SJSA1 (cell line): ENCODE measurements around the gene NET1. TPM values are rescaled to one million over a fixed set of nuclear protein-coding genes. Genes with fewer than 3 reads are reported as not detected.

ENCODE experiments used
- DNase-seq, 2 experiments: peaks; one replicate each; pipeline ENCODE4 v3.0.0-alpha.2; 2015 to 2020; ENCODE audit warnings: low spot score in 2 of 2, low read depth in 1 of 2
- H3K27ac ChIP-seq: fragments of 250-450 bp; sonication (Bioruptor Pico); 2 replicates; pipeline ENCODE4 v1.5.1; 2020; ENCODE audit warnings: mild to moderate bottlenecking, moderate library complexity
- H3K27me3 ChIP-seq: fragments of 250-450 bp; sonication (Bioruptor Pico); replicated peaks from 2 replicates; pipeline ENCODE4 v1.5.1; 2020; ENCODE audit warnings: mild to moderate bottlenecking, moderate library complexity
- H3K36me3 ChIP-seq: fragments of 250-450 bp; sonication (Bioruptor Pico); 2 replicates; pipeline ENCODE4 v1.5.1; 2020; ENCODE audit warnings: mild to moderate bottlenecking
- H3K4me1 ChIP-seq: fragments of 250-450 bp; sonication (Bioruptor Pico); replicated peaks from 2 replicates; pipeline ENCODE4 v1.6.1; 2021; ENCODE audit warnings: mild to moderate bottlenecking
- H3K4me3 ChIP-seq: fragments of 250-450 bp; sonication (Bioruptor Pico); 2 replicates; pipeline ENCODE4 v1.5.1; 2020; ENCODE audit warnings: mild to moderate bottlenecking
- H3K9me3 ChIP-seq: fragments of 250-450 bp; sonication (Bioruptor Pico); replicated peaks from 2 replicates; pipeline ENCODE4 v1.5.1; 2020; ENCODE audit warnings: mild to moderate bottlenecking
- total RNA-seq: library from RNA; depleted of rRNA; stranded (reverse); fragments of >200 nt; shearing (Covaris generic); gene quantifications from 2 replicates; pipeline ENCODE4 v1.2.3, GENCODE V29; 2014

Gene NET1
- total RNA-seq, 1 experiment from 2014 or later, result 52.4 TPM

DNA sequence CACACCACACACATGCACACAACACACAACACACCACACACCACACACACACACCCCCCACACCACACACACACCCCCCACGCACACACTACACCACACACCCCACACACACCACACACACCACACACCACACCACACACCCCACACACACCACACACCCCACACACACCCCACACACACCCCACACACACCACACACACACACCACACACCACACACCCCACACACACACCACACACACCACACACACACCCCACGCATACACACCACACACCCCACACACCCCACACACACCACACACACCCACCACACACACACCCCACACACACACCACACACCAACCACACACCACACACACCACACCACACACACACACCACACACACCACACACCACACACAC is 31.2 kb upstream of the NET1 start:
- H3K4me1 ChIP-seq, result no peaks in the 10 kb centered on the region
- no peak overlapping the region for H3K4me3 ChIP-seq
- H3K9me3 ChIP-seq, result no peaks in the 10 kb centered on the region

DNA sequence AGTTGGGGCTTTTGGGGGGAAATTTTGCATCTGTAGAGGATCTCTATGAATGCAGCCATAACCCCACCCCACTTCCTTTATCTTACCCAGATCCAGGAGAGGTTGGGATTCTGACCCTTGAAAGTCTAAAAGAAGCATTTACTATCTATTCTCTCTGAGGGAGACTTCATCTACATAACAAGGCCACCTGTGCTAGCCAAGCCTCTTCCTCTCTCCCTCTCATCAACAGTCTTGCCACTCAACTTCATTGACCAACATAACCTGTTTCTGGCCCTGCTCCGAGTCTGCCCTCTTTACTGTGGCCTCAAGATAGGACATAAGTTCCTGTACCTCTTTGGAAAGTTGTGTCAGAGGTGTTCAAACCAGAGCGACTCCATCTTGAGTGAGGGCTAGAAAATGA is 27.1 kb upstream of the NET1 start:
- 0 out of 2 replicates have a peak, but pooled peaks cover 2% of the 10 kb centered on the region for H3K9me3 ChIP-seq
- H3K27ac ChIP-seq, result no peak overlapping the region
- H3K27me3 ChIP-seq, result no peaks in the 10 kb centered on the region
- H3K4me1 ChIP-seq, result no peaks in the 10 kb centered on the region
- no peak overlapping the region for H3K4me3 ChIP-seq
- no peak for DNase-seq
- no peaks in the 10 kb centered on the region for H3K36me3 ChIP-seq

More for the DNA sequence above, 31.2 kb upstream of the NET1 start:
- Histone ChIP-seq H3K27me3 (no peaks in the 10 kb centered on the region), H3K27ac (no peak overlapping the region), H3K36me3 (no peaks in the 10 kb centered on the region)
- DNase-seq, result no peak

DNA sequence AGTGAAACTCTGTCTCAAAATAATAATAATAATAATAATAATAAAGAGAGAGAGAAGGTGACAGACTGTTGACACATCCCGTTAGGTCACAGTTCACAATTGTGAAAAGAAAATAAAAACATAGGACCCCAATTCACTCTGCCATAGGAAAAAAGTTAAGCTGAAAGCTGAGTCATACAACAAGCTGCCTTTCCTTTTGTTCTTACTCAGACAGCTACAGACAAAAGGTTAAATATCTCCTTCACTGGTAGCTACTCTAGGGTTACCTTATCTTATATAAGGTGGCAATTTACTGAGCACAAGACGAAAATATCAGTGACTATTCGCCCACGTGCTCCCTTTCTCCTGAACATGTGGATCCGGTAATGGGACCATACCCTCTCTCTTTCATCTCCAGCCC is 25.2 kb upstream of the NET1 start:
- H3K27me3 ChIP-seq, result no peaks in the 10 kb centered on the region
- DNase-seq, result no peak
- no peaks in the 10 kb centered on the region for H3K4me1 ChIP-seq
- no peaks in the 10 kb centered on the region for H3K36me3 ChIP-seq
- no peak overlapping the region for H3K4me3 ChIP-seq
- 0 out of 2 replicates have a peak, but pooled peaks cover 6% of the 10 kb centered on the region for H3K9me3 ChIP-seq
- no peak overlapping the region for H3K27ac ChIP-seq

DNA sequence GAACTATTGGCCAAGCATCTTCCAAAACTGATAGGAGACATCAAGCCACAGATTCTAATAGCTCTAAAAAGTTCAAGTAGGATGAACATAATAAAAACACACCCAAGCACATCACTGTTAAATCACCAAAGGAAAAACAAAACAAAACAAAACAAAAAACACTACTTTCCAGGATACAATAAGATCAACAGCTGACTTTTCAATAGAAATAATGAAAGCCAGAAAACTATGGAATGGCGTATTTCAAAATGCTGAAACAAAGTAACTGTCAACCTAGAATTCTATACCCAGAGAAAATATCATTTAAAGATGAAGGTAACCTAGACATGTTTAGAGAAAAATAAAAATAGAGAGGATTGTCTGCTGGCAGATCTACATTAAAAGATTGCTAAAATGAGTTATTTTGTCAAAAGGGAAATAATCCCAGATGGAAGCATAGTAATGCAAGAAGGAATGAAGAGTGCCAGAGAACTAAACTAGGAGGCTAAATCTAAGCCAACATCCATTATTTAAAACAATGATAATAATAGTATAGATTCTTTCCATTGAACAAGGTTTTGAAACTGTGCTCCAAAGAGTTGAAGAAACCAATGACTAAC is 21.7 kb upstream of the NET1 start:
- no peaks in the 10 kb centered on the region for H3K36me3 ChIP-seq
- 0 out of 2 replicates have a peak, but pooled peaks cover 6% of the 10 kb centered on the region for H3K9me3 ChIP-seq
- no peak overlapping the region for H3K27ac ChIP-seq
- no peak for DNase-seq
- H3K4me3 ChIP-seq, result no peak overlapping the region
- H3K4me1 ChIP-seq, result no peaks in the 10 kb centered on the region
- no peaks in the 10 kb centered on the region for H3K27me3 ChIP-seq

DNA sequence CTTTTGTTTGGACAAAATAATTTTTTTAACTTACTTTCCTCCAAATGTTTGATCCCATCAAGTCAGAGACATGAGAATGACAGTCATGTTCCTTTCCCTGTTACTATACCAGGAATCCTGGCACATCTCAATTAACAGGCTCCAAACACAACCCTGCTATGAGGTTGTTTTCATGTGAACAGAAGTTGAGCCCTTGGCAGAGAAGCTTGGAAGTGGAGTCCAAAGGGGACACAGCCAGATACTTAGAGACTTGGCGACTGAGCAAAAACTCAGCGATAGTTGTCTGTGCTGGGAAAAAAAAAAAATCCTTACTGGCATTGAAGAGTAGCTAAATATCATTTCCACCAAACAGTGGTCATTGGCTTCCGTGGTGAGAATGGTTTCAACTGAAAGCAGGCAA is 20.6 kb upstream of the NET1 start:
- Histone ChIP-seq H3K4me1 (no peaks in the 10 kb centered on the region), H3K36me3 (no peaks in the 10 kb centered on the region), H3K9me3 (0 out of 2 replicates have a peak, but pooled peaks cover 6% of the 10 kb centered on the region), H3K4me3 (no peak overlapping the region), H3K27ac (no peak overlapping the region), H3K27me3 (no peaks in the 10 kb centered on the region)
- DNase-seq, result no peak

DNA sequence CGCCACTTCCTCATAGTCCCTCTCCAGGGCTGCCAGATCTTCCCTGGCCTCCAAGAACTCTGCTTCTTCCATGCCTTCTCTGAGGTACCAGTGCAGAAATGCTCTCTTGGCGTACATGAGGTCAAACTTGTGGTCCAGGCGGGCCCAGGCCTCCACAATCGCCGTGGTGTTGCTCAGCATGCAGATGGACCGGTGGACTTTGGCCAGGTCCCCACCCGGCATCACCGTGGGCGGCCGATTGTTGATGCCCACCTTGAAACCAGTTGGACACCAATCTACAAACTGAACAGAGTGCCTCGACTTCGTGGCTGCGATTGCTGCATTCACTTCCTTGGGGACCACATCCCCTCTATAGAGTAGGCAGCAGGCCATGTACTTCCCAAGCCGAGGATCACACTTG is 18.8 kb upstream of the NET1 start:
- Histone ChIP-seq H3K4me3 (no peak overlapping the region), H3K9me3 (0 out of 2 replicates have a peak, but pooled peaks cover 6% of the 10 kb centered on the region), H3K27me3 (no peaks in the 10 kb centered on the region), H3K27ac (no peak overlapping the region), H3K36me3 (no peaks in the 10 kb centered on the region), H3K4me1 (no peaks in the 10 kb centered on the region)
- no peak for DNase-seq

DNA sequence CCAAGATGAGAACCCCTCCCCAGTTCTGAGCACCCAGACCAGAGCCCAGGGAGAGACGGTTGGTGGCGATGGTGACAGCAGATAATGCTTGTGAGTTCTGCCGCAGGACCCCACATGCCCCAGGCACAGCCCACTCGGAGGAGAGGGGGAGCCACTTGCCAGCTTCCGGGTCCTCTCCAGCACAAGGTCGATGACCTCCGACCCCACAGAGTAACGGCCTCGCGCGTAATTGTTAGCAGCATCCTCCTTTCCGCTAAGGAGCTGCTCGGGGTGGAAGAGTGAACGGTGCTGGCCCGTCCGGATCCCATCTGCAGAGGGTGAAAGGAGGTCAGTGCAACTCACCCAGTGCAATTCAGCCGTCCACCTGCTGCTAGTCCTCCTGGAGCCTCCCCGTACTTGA is 17.2 kb upstream of the NET1 start:
- Histone ChIP-seq H3K36me3 (no peaks in the 10 kb centered on the region), H3K27me3 (no peaks in the 10 kb centered on the region), H3K9me3 (0 out of 2 replicates have a peak, but pooled peaks cover 4% of the 10 kb centered on the region), H3K4me3 (no peak overlapping the region), H3K27ac (no peak overlapping the region), H3K4me1 (no peaks in the 10 kb centered on the region)
- no peak for DNase-seq

DNA sequence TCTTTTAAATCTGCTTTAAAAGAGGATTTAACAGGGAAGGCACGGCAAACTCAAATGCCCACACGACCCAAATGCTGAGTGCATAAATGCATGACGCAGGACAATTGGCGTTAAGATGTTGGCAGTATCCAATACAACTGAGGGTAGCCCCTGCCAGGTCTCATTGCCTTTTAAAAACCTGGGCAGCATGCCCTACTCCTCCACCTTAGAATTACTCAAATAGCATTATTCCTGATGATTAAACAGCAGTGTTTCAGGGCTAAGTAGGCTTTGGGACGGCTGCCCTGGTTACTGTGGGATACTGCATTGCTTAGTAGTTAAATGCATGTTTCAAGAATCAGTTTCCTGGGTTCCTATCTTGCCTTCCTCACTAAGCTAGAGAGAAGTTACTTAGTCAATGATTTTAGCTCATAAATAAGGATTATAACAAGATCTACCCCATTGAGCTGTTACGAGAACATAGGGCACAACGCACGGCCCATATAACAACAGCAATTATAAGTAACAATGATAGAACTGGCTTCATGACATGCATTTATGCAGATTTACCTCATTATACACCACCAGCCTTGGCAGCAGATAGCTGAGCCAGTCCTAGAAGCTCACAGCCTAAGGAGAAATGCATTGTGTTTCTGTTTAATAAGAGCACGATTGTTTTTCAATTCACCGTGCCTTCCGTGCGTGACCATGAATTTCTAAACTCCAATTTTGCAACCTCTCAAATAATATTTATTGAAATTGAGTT is 15.6 kb upstream of the NET1 start:
- Histone ChIP-seq H3K4me1 (no peaks in the 10 kb centered on the region), H3K27ac (no peak overlapping the region), H3K9me3 (no peaks in the 10 kb centered on the region), H3K4me3 (no peak overlapping the region), H3K27me3 (no peaks in the 10 kb centered on the region), H3K36me3 (no peaks in the 10 kb centered on the region)
- DNase-seq, result no peak

DNA sequence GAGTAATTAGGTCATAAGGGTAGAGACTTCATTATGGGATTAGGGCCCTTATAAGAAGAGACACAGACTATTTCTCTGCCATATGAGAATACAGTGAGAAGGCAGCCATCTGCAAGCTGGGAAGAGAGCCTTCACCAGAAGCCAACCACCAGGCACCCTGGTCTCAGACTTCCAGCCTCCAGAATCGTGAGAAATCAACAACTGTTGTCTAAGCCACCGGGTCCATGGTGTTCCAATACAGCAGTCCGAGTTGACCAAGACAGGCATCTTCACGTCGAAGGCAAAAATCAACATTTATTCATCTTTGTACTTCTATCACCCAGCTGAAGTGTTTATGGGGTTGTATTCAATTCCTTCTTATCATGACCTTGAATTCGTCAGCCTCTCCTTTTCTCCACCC is 13.0 kb upstream of the NET1 start:
- no peak for DNase-seq
- Histone ChIP-seq H3K36me3 (no peaks in the 10 kb centered on the region), H3K9me3 (no peaks in the 10 kb centered on the region), H3K4me3 (no peak overlapping the region), H3K27me3 (0 out of 2 replicates have a peak, but pooled peaks cover 3% of the 10 kb centered on the region), H3K4me1 (no peaks in the 10 kb centered on the region), H3K27ac (no peak overlapping the region)

DNA sequence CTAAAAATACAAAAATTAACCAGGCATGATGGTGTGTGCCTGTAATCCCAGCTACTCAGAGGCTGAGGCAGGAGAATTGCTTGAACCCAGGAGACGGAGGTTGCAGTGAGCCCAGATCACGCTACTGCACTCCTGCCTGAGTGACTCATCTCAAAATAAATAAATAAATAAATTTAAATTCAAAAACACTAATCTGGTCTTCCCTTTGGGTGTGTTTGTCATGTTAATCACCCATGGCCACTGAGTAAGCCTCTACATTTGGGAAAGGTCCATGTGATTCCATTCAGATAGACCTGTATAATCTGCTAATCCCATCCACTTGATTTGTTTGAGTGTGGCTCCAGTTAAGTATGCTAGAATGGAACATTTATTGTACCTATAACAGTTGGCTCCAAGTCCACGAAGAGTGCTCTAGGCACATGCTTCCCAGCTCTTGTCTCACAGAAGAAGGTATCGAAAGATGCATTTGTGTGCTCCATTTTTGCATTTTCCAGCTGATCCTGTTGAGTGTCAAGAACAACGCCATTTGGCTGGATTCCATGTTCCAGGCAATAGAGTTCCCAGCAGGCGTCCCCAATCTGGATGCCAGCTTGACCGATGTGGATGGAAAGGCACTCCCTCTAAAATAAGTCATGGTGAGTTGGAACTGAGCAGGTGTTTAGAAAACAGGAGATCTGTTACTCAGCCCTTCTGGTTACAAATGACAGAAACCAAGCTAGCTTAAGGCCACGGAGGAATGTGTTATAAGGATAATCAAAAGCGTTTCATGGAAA is 11.7 kb upstream of the NET1 start:
- Histone ChIP-seq H3K27ac (no peak overlapping the region), H3K9me3 (no peaks in the 10 kb centered on the region), H3K4me1 (no peaks in the 10 kb centered on the region), H3K36me3 (no peaks in the 10 kb centered on the region), H3K27me3 (0 out of 2 replicates have a peak, but pooled peaks cover 3% of the 10 kb centered on the region), H3K4me3 (no peak overlapping the region)
- no peak for DNase-seq

DNA sequence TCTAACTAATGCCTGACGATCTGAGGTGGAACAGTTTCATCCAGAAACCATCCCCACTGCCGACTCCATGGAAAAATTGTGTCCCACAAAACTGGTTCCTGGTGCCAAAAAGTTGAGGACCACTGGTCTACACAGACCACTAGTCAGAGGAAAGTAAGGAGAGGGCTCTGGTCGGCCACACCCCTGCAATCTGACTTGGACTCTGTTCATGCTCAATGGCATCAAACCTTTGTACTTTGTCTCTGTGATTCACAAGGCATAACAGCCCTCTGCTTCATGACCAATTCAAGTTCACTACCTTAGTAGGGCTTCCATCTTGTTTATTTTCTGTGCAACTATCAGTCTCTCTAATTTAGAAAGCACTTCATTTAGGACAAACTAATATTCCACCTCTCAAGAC is 9.6 kb upstream of the NET1 start:
- 0 out of 2 replicates have a peak, but pooled peaks cover 3% of the 10 kb centered on the region for H3K27me3 ChIP-seq
- H3K4me1 ChIP-seq, result no peaks in the 10 kb centered on the region
- H3K27ac ChIP-seq, result no peak overlapping the region
- DNase-seq, result no peak
- 0 out of 2 replicates have a peak, but pooled peaks cover 3% of the 10 kb centered on the region for H3K9me3 ChIP-seq
- no peak overlapping the region for H3K4me3 ChIP-seq
- H3K36me3 ChIP-seq, result no peaks in the 10 kb centered on the region

DNA sequence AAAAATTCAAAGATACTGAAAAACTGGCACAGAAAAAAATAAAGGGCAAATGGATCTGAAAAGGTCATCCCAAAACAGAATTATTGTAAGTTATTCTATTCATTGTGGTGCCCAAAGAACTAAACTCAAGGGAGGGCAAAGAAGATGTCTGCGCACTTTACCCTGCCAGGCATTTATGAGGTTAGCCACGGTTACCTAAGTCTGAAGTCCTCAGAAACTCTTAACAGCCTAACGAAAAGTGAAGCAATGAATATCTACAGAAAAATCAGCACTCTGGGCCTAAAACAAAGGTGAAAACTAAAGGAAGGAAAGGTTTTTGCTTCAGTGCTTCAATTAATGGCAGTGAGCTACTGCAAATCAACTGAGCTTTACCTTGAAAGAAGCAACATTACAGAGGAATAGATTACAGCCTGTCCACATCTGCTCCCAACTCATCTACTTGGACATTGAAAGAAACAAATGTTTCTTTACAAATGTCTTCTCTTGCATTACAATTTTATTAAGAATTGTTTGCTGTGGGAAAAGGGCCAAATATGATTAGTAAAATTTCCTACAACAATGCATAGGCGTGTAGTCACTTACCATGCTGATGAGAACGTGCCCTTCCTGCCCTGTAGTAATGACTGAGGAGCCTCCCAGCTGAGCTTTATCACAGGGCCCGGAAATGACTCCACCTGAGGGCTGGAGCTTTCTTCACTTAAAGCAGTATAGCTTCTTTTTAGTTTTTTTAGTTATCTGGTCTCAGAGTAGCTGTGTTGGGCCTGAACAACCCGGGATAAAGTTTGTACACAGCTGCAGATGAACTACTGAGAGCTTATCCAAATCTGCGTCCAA is 7.9 kb upstream of the NET1 start, which contains the start of gene TUBAL3:
Gene TUBAL3 (minus strand): TSS at position 621 of the 834 bp plus-strand sequence. CDS start 36 bp downstream, at position 585.
- H3K4me3 ChIP-seq, result no peak within 1 kb of the TSS
- H3K27ac ChIP-seq, result no peak within 1 kb of the TSS
- H3K4me1 ChIP-seq, result no peaks in the 10 kb centered on the region
- 0 out of 2 replicates have a peak, but pooled peaks cover 3% of the 10 kb centered on the region for H3K27me3 ChIP-seq
- H3K9me3 ChIP-seq, result 0 out of 2 replicates have a peak, but pooled peaks cover 3% of the 10 kb centered on the region
- no peaks in the 10 kb centered on the region for H3K36me3 ChIP-seq
- no peak for DNase-seq

DNA sequence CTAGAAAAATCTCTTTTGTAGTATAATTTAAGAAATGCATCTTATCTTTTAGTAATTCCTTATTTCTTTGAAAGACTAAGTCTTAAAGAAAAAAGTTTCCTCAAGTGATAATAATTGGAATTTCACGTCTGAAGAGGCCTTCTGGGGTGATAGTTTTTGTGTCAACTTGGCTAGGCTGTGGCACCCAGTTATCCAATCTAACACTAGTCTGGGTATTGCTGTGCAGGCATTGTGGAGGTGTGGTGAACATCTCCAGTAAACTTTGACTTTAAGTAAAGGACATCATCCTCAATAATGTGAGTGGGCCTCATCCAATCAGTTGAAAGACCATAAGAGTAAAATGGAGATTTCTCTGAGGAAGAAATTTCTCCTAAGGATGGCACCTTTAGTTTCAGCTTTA is 5.4 kb upstream of the NET1 start:
- Histone ChIP-seq H3K4me3 (no peak overlapping the region), H3K36me3 (no peaks in the 10 kb centered on the region), H3K9me3 (0 out of 2 replicates have a peak, but pooled peaks cover 3% of the 10 kb centered on the region), H3K27me3 (0 out of 2 replicates have a peak, but pooled peaks cover 3% of the 10 kb centered on the region), H3K27ac (no peak overlapping the region), H3K4me1 (no peaks in the 10 kb centered on the region)
- no peak for DNase-seq
